NK-92 treated with Interleukin-12 subunit alpha and Interleukin-12 subunit beta, amount 100 ng/mL, for 24 hours (cell line): Measurements from ENCODE around the gene HBA1.
"Not testable (repeated sequence)": the region's sequence is repeated elsewhere in the genome, so short reads cannot be mapped to it uniquely, and the experiment has no call there.

ENCODE experiments used
- DNase-seq: peaks from one replicate; lab custom pipeline; 2025; lab: John Stamatoyannopoulos, UW

HBA1 gene

DNA sequence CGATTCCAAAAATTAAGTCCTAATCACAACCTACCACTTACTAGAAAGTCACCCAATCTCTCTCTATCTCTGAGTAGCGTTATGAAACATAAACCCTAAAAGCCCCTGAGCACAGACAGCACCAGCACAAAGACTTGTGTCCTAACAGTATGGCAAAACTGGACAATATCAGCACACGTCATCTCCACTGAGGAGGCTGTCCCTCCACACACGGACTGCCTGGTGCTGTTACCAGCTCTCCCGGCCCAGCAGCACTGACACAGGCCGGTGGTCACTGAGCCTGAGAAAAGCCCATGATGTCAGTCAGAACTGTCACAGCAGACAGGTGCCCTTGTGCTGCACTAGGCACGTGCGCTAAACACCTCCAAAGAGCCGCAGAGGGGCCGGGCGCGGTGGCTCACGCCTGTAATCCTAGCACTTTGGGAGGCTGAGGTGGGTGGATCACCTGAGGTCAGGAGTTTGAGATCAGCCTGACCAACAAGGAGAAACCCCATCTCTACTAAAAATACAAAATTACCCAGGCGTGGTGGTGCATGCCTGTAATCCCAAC lies 35.2 kb downstream of the HBA1 start:
- not testable (repeated sequence) for DNase-seq

DNA sequence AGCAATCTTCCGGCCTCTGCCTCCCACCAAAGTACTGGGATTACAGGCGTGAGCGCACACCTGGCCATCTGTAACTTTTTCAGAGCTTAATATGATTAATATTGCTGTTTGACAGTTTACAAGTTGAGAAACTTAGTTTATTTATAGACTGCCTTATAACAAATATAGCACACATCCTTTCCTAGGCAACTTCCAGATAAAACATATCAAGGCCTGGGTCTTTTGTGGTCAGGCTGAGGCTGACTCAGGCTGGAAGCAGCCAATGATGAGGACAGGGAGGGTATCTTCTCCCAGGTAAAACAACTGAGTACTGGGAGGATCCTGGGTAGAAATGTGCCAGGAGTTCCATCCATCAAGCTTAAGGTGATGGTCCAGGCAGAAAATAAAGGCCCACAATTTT lies 36.5 kb downstream of the HBA1 start:
- DNase-seq: no peak

- no peak for DNase-seq
Measured at GRCh38 chr16:220021-220420, 43.5 kb downstream of the HBA1 start.
